Esophagus squamous epithelium (tissue), 5 donors: ENCODE measurements around the gene TOMM70. TPM values are rescaled to one million over a fixed set of nuclear protein-coding genes. Genes with fewer than 3 reads are reported as not detected.

ENCODE experiments used
- DNase-seq: peaks from one replicate; lab custom pipeline; 2025; lab: John Stamatoyannopoulos, UW
- H3K27ac ChIP-seq, 4 donors: fragments of 200-600 bp; sonication (generic); one replicate each; pipeline ENCODE4 v1.5.1; 2016 to 2019; ENCODE audit warnings: mild to moderate bottlenecking in 1 of 4
- H3K27me3 ChIP-seq, 4 donors: fragments of 200-600 bp; sonication (generic); 1 replicate in 3 of 4; 2 replicates in 1 of 4; pipeline versions ENCODE4 v1.5.1 to v1.6.0; 2017 to 2021; ENCODE audit warnings: antibody characterized with exemption in 1 of 4
- H3K36me3 ChIP-seq, 3 donors: fragments of 200-600 bp; sonication (generic); one replicate each; pipeline ENCODE4 v1.5.1; 2016 to 2019
- H3K4me1 ChIP-seq, 3 donors: fragments of 200-600 bp; sonication (generic); one replicate each; pipeline ENCODE4 v1.5.1; 2017 to 2019
- H3K4me3 ChIP-seq, 4 donors: fragments of 200-600 bp; sonication (generic); 1 replicate in 3 of 4; 2 replicates in 1 of 4; pipeline ENCODE4 v1.5.1; 2016 to 2019; ENCODE audit warnings: mild to moderate bottlenecking in 2 of 4, moderate library complexity in 1 of 4
- H3K9me3 ChIP-seq, 3 donors: fragments of 200-600 bp; sonication (generic); one replicate each; pipeline ENCODE4 v1.5.1; 2016 to 2019
- CTCF ChIP-seq, 6 experiments: fragments of 450-650 bp in 4 of 6; fragments of 200-600 bp in 2 of 6; sonication (generic) in 2 of 6; IDR thresholded peaks; one replicate each; pipeline ENCODE4 v1.5.1; 2016 to 2019; ENCODE audit warnings: antibody characterized with exemption in 6 of 6, mild to moderate bottlenecking in 4 of 6, moderate library complexity in 4 of 6
- POLR2A ChIP-seq, 4 donors: fragments of 450-650 bp; IDR thresholded peaks; one replicate each; pipeline ENCODE4 v1.6.1; 2017; ENCODE audit warnings: antibody characterized with exemption in 4 of 4, mild to moderate bottlenecking in 4 of 4, moderate library complexity in 3 of 4
- WGBS, 2 donors: methylation state at CpG; one replicate each; pipeline ENCODE4 v1.1.5; 2018; 5-methylcytosine and 5-hydroxymethylcytosine counted together
- intact Hi-C: fragments of 100-400 bp; cut with DNase I; formaldehyde crosslinking; loops from one replicate; pipeline ENCODE4 v1.15.0; 2022
- total RNA-seq, 4 donors: library from RNA; depleted of rRNA; stranded (reverse); fragments of >200 nt; gene quantifications; one replicate each; pipeline ENCODE4 v1.1.0, GENCODE V29; 2016
- donor health status: DM: yes; HTN: yes; CAD: no.

TOMM70 gene
- total RNA-seq, 4 donors from 2014 or later, result 32.0 to 51.3 (median 44.3) TPM

DNA sequence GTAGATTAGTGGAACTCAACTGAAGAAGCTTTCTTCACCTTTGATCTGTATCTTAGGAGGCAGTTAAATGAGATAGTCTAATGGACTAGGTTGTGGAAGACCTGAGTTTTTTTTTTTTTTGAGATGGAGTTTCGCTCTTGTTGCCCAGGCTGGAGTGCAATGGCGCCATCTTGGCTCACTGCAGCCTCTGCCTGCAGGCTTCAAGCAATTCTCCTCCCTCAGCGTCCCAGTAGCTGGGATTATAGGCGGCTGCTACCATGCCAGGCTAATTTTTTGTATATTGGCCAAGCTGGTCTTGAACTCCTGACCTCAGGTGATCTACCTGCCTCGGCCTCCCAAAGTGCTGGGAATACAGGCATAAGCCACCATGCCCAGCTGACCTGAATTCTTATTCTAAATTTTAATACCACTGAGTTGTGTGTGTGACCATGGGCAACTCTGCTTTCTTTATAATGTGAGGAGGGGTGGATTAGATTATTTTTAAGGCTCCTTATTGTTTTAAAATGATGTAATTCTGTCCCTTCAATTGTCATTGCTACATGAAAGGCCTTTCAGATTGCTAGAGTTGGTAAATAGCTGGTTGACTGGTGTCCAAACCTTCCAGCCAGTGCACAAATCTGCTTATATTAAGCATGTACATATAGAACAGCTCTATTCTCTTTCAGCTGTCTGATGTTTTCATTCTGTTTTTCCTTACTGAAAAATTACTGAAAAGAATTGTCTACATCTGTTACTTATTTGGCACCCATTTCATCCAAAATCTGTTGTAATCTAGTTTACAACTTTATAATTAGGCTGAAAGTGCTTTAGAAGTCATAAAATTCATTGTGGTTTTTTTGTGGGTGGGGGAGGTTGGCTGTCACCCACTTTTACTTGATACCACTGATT, 2.7 kb upstream of the TOMM70 start:
- no peak overlapping the region for H3K27ac ChIP-seq
- no peaks in the 10 kb centered on the region for H3K27me3 ChIP-seq
- H3K9me3 ChIP-seq, result no peaks in the 10 kb centered on the region
- 68 to 72% methylated on average over 5 of the region's 5 CpGs for WGBS, 2 donors
- no peak for DNase-seq
- H3K4me1 ChIP-seq, result peaks cover 10 to 44% (median 28%) of the 10 kb centered on the region in 3 donors
- H3K4me3 ChIP-seq, result peak overlapping the region in 2 of 4 donors; percentile 13 to 93
- TF ChIP-seq CTCF (IDR thresholded peaks at IDR 0.05) (no peak), POLR2A (IDR thresholded peaks at IDR 0.05) (no peak)
- no peaks in the 10 kb centered on the region for H3K36me3 ChIP-seq
- intact Hi-C loops, result no loop called here

DNA sequence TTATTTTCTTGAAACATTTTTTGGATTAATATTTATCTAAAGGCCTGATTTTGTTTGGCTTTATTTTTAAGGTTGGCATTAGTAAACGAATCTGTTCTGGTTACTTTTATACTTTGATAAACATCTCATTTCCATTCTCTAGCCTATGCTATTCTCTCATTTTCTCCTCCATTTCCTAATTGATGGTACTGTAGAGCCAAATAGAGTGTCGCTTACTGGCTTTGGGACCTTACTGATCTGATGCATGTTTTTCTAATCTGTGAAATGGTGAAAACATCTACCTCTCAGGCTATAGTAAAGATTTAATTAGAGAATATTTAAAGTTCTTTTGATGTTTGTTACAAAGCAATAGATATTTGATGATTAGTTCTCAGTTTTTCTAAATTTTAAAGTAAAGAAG, 2.0 kb upstream of the TOMM70 start:
- no peaks in the 10 kb centered on the region for H3K36me3 ChIP-seq
- peaks cover 10 to 50% (median 30%) of the 10 kb centered on the region in 3 donors for H3K4me1 ChIP-seq
- TF ChIP-seq POLR2A (IDR thresholded peaks at IDR 0.05), result no peak
- no peak for TF ChIP-seq CTCF (IDR thresholded peaks at IDR 0.05)
- no peak for DNase-seq
- peak overlapping the region in 2 of 4 donors; percentile 89 to 93 for H3K4me3 ChIP-seq
- intact Hi-C loops, result no loop called here
- 43 to 46% methylated on average over 2 of the region's 2 CpGs for WGBS, 2 donors
- no peaks in the 10 kb centered on the region for H3K27me3 ChIP-seq
- no peak overlapping the region for H3K27ac ChIP-seq
- H3K9me3 ChIP-seq, result no peaks in the 10 kb centered on the region

- no peak for TF ChIP-seq POLR2A (IDR thresholded peaks at IDR 0.05)
- no peak for TF ChIP-seq CTCF (IDR thresholded peaks at IDR 0.05)
- DNase-seq, result no peak
- peak overlapping the region; percentile 89 to 96 (median 91) for H3K4me3 ChIP-seq
- peak overlapping the region; percentile 91 to 94 (median 92) for H3K27ac ChIP-seq
- H3K27me3 ChIP-seq, result no peaks in the 10 kb centered on the region
- WGBS, 2 donors, result 2% methylated on average over 2 of the region's 2 CpGs
- peaks cover 10 to 56% (median 30%) of the 10 kb centered on the region in 3 donors for H3K4me1 ChIP-seq
- H3K9me3 ChIP-seq, result no peaks in the 10 kb centered on the region
- intact Hi-C loops, result no loop called here
- no peaks in the 10 kb centered on the region for H3K36me3 ChIP-seq
Measured at GRCh38 chr3:100402256-100402655, 1.4 kb upstream of the TOMM70 start.

GRCh38 chr3:100401674-100402041, 769 bp upstream of the TOMM70 start:
- WGBS, 2 donors, result 0 to 2% methylated on average over 9 to 23 of the region's 23 CpGs
- no peak for DNase-seq
- no peaks in the 10 kb centered on the region for H3K27me3 ChIP-seq
- H3K9me3 ChIP-seq, result no peaks in the 10 kb centered on the region
- H3K4me3 ChIP-seq, result peak overlapping the region; percentile 89 to 96 (median 91)
- TF ChIP-seq CTCF (IDR thresholded peaks at IDR 0.05) (no peak), POLR2A (IDR thresholded peaks at IDR 0.05) (no peak)
- no peaks in the 10 kb centered on the region for H3K36me3 ChIP-seq
- peaks cover 10 to 62% (median 30%) of the 10 kb centered on the region in 3 donors for H3K4me1 ChIP-seq
- H3K27ac ChIP-seq, result peak overlapping the region; percentile 91 to 94 (median 92)
- intact Hi-C loops, result no loop called here

DNA sequence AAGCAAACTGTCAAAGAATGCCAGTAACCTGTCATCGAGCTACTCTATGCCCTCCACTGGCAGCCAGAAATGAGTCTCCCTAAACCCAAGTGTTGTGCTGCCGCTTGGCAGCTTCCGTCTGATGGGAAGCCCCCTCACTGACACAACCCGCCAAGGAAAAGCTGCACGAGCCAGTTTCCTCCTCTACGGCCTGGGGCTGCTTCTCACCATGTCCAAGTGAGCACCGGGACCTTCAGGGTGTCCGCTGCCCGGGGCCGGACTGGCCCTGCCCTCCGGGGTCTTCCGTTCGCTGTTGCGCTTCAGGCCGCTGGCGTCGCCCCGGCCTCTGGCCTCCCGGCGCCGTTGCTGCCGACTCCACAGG, 490 bp downstream of the TOMM70 start:
- no peaks in the 10 kb centered on the region for H3K36me3 ChIP-seq
- no peaks in the 10 kb centered on the region for H3K27me3 ChIP-seq
- H3K9me3 ChIP-seq, result no peaks in the 10 kb centered on the region
- intact Hi-C loops, result no loop called here
- peaks cover 10 to 73% (median 30%) of the 10 kb centered on the region in 3 donors for H3K4me1 ChIP-seq
- peak overlapping the region; percentile 91 to 94 (median 92) for H3K27ac ChIP-seq
- no peak for DNase-seq
- WGBS, 2 donors, result 0% methylated on average over 2 to 7 of the region's 22 CpGs
- no peak for TF ChIP-seq POLR2A (IDR thresholded peaks at IDR 0.05)
- no peak for TF ChIP-seq CTCF (IDR thresholded peaks at IDR 0.05)
- peak overlapping the region; percentile 89 to 96 (median 91) for H3K4me3 ChIP-seq
